ENCODE measurements around the gene FSCN2. TPM values are rescaled to one million over a fixed set of nuclear protein-coding genes. Genes with fewer than 3 reads are reported as not detected.
A peak's percentile ranks its signal among the peaks of the same experiment; 100 is the strongest.

FSCN2 gene
- total and polyA plus RNA-seq, 2 donors (not counting 3 experiments of a cell fraction or from before 2014, with no cell fraction given), result 0.32 to 0.71 TPM

- TF ChIP-seq POLR2A (IDR thresholded peaks at IDR 0.05; ENCODE audit: low read depth, low read length) (peak; percentile 99), MAX (IDR thresholded peaks at IDR 0.05; ENCODE audit: insufficient read depth, insufficient read length) (peak; percentile 35), GATA2 (IDR thresholded peaks at IDR 0.05; ENCODE audit: insufficient read depth, insufficient read length, low read depth, low read length) (no peak), CTCF (IDR thresholded peaks at IDR 0.05; ENCODE audit: extremely low read depth in 1 of 2, insufficient read depth in 1 of 2, low read depth in 1 of 2, low read length in 2 of 2) (no peak), POLR2AphosphoS5 (IDR thresholded peaks at IDR 0.05; ENCODE audit: insufficient read depth, low read depth, low read length) (peak; percentile 100), EZH2 (IDR thresholded peaks at IDR 0.05; ENCODE audit: borderline replicate concordance, low read depth, low read length, severe bottlenecking) (no peak), FOS (IDR thresholded peaks at IDR 0.05; ENCODE audit: borderline replicate concordance, insufficient read depth, low read length) (no peak), MYC (IDR thresholded peaks at IDR 0.05; ENCODE audit: low read depth, low read length) (no peak), JUN (IDR thresholded peaks at IDR 0.05; ENCODE audit: borderline replicate concordance, insufficient read depth, insufficient read length, low read depth) (no peak)
- no peak within 1 kb of the TSS for H2AFZ ChIP-seq (ENCODE audit: low read depth, low read length)
- H3K36me3 ChIP-seq (ENCODE audit: control insufficient read depth in 2 of 2, extremely low read depth in 1 of 2, insufficient read depth in 2 of 2, low read length in 2 of 2), result peaks cover 15 to 24% of the 10 kb centered on the region in 2 experiments
- ChIA-PET POLR2A (interaction anchor here (0.6 to 1.9 kb wide), 11 partner anchors 10 to 381 kb away, joined by 3 to 10 read pairs (median 3); partner anchors contain the start of gene BAHCC1), CTCF (interaction anchor here (0.6 to 2.4 kb wide), 5 partner anchors 13 to 258 kb away, joined by 3 to 11 read pairs (median 3); no protein-coding TSS in a partner anchor)
- dilution Hi-C loops (cut with MboI; ENCODE audit: extremely low pct_ligation_motif_present, low sequenced_read_pairs) (no loop called here), intact Hi-C loops (cut with micrococcal nuclease) (loop anchor here (1.0 to 5.0 kb wide), 3 partner anchors 54 to 260 kb away; no protein-coding TSS in a partner anchor)
- DNase-seq (ENCODE audit: low read depth, low spot score) (peak; percentile 88), FAIRE-seq (peak; percentile 89)
- H3K4me3 ChIP-seq (replicated peaks in 1 of 3; ENCODE audit: insufficient read depth in 1 of 3, low read depth in 1 of 3, low read length in 3 of 3), result peak within 1 kb of the TSS; percentile 42 to 93 (median 78)
- H3K4me2 ChIP-seq (ENCODE audit: insufficient read depth, low read length), result peak within 1 kb of the TSS; percentile 73
- no peaks in the 10 kb centered on the region for H3K9me1 ChIP-seq (replicated peaks; ENCODE audit: control insufficient read depth, extremely low read depth, insufficient read depth, low read length)
- H4K20me1 ChIP-seq (replicated peaks; ENCODE audit: control insufficient read depth, extremely low read depth, insufficient read depth, low read length), result peaks cover 2% of the 10 kb centered on the region
- H3K4me1 ChIP-seq (ENCODE audit: control insufficient read depth, extremely low read depth, insufficient read depth, low read length), result peaks cover 36% of the 10 kb centered on the region
- H3K27me3 ChIP-seq (ENCODE audit: control insufficient read depth in 2 of 2, insufficient read depth in 2 of 2, low read length in 2 of 2), result no peaks in the 10 kb centered on the region
- H3K9me3 ChIP-seq (replicated peaks; ENCODE audit: control insufficient read depth, insufficient read depth, low read length), result no peaks in the 10 kb centered on the region
- peak within 1 kb of the TSS; percentile 81 for H3K9ac ChIP-seq (replicated peaks; ENCODE audit: extremely low read depth, insufficient read depth, low read length)
- H3K79me2 ChIP-seq (ENCODE audit: control insufficient read depth, insufficient read depth, low read length), result peaks cover 61% of the 10 kb centered on the region
- BruUV-seq (replicated peaks), result no TSS peak
- H3K27ac ChIP-seq (ENCODE audit: insufficient read depth, low read depth, low read length), result peak within 1 kb of the TSS; percentile 60
These were observed 15.4 kb upstream of the FSCN2 start, which contains the start of gene ACTG1 for GRCh38 chr17:81512562-81513371. TSS of gene ACTG1 (minus strand) at chr17:81512799. CDS start at chr17:81512354, 445 bp downstream.

All from endothelial cell of umbilical vein (primary cell).